ENCODE measurements around the gene SELENOK. TPM values are rescaled to one million over a fixed set of nuclear protein-coding genes. Genes with fewer than 3 reads are reported as not detected.

Gene SELENOK
- 19.7 to 37.0 TPM (median 24.5 TPM) in 5 replicates for total RNA-seq (2022; extraction: Qiagen RNA extraction; ENCODE audit: low read depth)

GRCh38 chr3:53891497-53892285 lies at the start of gene SELENOK:
Gene SELENOK, minus strand, starts transcription at chr3:53891859.

GRCh38 chr3:53881691-53882593 lies 9.7 kb downstream of the SELENOK start, which contains the start of gene ACTR8:
Gene ACTR8, minus strand, starts transcription at chr3:53882152. Its CDS starts 51 bp downstream, at chr3:53882101.

GRCh38 chr3:53846134-53846850 lies 45.4 kb downstream of the SELENOK start, which contains the start of the genes CHDH and IL17RB:
Gene CHDH, minus strand, starts transcription at chr3:53846419. Its CDS starts 22,411 bp downstream, at chr3:53824008.
Gene IL17RB, plus strand, starts transcription at chr3:53846568. Its CDS starts 21 bp downstream, at chr3:53846589.

Other genes with a start within 250 kb of the SELENOK start
- 2.2 to 3.2 TPM (median 2.6 TPM) in 5 replicates for gene CHDH, start 45.4 kb downstream of the SELENOK start, total RNA-seq (2022; extraction: Qiagen RNA extraction; ENCODE audit: low read depth)
- 0.81 to 1.3 TPM (median 1.0 TPM) in 5 replicates for gene IL17RB, start 45.3 kb downstream of the SELENOK start, total RNA-seq (2022; extraction: Qiagen RNA extraction; ENCODE audit: low read depth)
- 14.9 to 19.0 TPM (median 16.7 TPM) in 5 replicates for gene ACTR8, start 9.7 kb downstream of the SELENOK start, total RNA-seq (2022; extraction: Qiagen RNA extraction; ENCODE audit: low read depth)
- gene CACNA2D3, start 230.7 kb upstream of the SELENOK start, total RNA-seq (2022; extraction: Qiagen RNA extraction; ENCODE audit: low read depth), result 0.03 to 0.05 TPM (median 0.05 TPM) in 3 of 5 replicates, not detected in the others

Data from A549 treated with DMSO at 1 μM for 4 hours (cell line).